NCI-H1105 treated with DMSO at 0.1 percent for 48 hours (cell line): ENCODE results near the gene ITPR1.

ENCODE experiments used
- DNase-seq: peaks from one replicate; lab custom pipeline; 2025; lab: John Stamatoyannopoulos, UW

Gene ITPR1

DNA sequence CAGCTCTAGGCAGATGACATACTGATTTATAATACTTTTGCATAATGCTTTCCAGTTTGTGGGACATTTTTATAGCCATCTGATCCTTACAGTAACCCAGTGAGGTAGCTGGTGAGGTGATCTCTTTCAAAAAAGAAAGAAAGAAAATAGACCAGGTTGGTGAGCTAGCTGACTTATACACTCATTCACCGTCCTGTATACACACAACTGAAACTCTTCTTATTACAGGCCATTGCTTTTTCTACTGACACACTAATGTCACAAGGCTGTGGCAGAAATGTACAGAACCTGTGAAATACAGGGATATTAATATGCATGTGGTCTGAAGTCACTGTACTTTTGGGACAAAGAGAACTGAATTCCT is 335.9 kb downstream of the ITPR1 start:
- DNase-seq: no peak

DNA sequence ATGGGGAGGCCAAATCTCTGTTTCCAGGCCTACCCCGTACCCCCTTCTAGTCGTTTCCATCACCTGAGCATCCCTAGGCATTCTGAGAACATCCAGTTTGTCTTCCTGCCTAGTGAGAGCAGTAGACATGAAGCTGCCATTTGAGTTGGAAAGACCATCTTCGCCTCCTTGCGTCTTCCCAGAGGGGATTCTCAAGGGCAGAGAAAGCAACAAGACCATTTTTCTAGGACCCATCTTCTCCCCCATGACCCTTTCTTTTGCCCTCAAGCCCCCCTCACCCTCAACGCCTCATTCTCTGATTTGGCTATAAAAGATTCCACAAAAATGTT is 337.4 kb downstream of the ITPR1 start:
- no peak for DNase-seq

DNA sequence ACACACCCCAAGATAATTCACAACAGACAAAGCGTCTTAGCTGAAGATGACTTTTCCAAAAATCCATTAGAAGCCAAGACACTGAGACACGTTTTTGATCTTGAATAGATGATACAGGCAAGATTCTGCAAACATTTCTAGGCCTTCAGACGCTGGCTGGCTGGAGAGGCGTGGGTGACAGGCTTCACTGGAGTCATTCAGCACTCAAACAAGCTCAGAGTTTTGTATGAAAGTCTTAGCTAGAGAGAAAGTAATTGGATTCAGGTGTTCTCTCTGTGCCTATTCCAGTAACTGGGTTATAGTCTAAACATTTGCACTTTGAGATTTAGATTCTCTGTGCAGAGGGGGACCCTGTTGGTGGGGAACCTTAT is 338.4 kb downstream of the ITPR1 start:
- DNase-seq: no peak

DNA sequence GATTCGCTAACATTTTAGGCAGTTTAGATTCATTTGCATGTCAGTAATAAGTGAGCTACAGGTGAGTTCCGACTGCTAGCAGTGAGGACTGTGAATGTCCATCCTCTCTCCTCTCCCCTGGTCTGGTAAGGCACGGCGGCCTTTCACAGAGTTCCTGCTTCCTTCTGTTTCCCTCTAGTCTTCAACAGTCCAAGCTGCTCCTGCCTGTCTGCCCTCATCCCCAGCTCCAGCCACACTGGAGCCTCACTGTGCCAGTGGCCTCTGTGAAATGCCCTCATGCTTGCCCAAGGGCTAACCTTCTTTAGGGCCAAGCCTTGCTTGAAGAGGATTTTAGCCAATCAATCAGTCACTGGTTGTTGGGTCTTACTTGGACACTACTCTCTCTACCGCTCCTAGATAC is 340.3 kb downstream of the ITPR1 start:
- DNase-seq: no peak

DNA sequence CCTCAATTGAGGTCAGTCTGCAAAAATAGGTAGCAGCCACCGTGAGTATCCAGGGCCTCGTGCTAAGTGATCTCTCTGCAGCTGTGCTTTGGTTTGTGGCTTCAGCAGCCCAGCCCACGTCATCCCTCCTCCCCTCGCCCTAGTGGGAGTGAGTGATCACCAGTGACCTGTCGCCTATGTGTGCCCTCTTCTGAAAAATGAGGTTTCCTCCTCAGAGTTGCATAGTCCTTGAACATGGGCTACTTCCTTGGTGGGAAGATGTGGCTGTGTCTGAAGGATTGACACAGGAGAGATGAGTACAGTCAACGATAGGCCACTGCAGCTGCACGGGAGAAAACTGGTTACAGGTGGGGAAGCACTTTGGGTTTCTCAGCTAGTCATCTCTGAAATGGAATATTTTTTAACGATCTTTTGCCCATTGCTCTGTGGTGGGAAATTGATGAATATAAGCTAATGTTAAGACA is 341.3 kb downstream of the ITPR1 start:
- DNase-seq: no peak

DNA sequence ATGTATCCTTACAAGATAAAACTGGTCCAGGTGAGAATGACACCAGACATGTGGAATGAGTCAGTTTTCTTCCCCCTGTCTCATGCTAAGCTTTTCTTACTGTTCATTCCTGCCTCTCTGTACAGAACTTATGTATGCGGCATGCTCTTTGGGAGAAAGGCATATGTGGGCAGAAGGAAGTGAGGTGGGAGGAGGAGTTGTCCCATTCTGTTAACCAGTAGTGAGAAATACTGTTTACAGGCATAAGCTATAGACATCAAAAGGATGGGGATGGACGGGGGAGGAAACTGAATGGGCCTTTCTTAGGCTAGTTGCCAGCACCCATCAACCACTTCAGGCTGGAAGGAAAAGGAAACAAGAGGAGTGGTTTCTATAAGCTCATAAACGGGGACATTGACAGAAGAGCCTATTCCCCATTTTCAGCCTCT is 342.5 kb downstream of the ITPR1 start:
- DNase-seq: peak; percentile 81

DNA sequence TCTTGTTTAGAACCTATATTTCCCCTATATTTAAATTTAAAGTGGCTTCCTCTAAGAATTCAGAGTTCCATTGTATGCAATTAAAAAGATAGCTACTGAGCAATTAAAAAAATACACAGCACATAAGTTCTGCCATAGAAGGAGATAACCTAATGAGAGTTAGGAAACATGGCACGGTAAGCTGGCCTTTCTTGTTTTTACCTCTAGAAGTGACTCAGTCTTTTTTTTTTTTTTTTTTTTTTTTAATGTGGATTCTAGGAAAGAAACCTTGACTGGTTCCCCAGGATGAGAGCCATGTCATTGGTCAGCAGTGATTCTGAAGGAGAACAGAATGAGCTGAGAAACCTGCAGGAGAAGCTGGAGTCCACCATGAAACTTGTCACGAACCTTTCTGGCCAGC is 343.4 kb downstream of the ITPR1 start:
- no peak for DNase-seq

DNA sequence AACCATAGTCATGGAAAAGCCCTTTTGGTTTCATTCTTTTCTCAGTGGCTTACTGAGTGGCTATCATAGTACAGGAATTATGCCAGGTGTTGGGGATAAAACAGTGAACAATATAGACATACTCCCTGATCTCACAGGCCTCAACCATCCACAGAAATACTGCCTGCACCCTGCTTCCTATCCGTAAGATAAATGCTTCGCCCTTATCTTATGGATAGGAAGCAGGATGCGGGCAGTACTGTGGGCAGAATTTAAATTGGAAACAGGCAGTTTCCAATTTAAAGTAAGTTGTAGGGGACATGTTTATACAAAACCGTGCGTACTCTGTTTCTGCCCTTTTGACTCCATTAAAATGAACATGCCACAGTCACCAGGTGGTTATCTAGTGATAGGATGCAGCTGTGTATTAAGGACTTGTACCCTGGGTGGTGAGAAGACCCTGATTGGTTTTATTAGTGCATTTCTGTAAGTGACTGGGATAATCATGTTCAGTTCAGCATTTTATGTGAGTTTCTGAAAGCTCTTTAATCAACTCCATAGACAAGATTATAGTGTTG is 344.3 kb downstream of the ITPR1 start:
- no peak for DNase-seq

DNA sequence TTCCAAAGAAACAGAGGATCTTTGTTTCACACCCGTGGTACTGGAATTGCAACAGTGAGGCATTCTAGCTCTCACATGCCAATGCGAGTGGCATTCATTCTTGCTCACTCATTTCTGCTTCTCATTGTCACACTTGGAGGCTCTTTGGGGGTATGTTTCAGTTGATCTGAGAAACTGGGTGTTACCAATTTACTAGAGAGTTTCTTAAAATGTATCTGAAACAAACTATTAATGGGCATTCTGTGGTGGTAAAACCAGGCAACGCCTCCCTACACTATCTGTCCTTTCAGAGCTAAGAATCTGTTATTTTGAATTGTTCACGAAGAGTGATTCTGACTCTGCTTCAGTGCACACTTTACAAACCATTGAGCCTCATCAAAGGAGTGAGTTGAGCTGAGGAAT is 345.5 kb downstream of the ITPR1 start:
- no peak for DNase-seq

DNA sequence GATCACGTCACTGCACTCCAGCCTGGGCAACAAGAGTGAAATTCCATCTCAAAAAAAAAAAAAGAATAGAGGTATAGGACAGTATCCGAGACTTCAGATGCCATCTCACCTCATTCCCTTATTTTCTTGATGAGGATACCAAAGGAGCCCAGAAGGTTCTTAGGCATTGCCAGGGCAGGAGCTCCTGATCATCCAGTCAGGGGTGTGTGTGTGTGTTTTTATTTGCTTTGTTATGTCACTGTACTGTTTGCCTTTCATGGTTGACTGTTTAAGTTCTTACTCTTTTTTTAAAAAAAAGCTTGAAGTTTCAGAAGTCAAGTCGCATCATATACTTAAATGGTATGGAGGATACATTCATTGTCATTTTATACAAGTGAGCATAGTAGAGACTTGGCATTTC is 346.1 kb downstream of the ITPR1 start:
- DNase-seq: no peak

DNA sequence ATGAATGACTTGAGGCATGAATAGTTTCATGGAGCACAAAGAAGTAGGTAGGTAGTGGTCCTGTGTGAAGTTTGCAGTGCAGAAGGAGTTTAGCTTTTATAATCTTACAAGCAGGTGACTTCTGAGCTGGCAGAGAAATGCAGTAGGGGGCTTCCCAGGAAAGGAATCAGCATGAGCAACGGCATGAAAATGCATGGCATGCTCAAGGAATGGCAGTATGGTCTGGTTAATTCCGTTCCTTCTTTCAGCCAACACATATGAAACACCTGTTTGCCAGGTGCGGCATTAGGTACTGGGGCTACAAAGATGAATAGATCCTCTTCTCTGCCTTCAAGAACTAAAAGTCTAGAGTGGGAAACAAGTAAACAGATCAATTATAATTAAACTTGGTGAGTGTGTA is 348.1 kb downstream of the ITPR1 start:
- peak; percentile 35 for DNase-seq

DNA sequence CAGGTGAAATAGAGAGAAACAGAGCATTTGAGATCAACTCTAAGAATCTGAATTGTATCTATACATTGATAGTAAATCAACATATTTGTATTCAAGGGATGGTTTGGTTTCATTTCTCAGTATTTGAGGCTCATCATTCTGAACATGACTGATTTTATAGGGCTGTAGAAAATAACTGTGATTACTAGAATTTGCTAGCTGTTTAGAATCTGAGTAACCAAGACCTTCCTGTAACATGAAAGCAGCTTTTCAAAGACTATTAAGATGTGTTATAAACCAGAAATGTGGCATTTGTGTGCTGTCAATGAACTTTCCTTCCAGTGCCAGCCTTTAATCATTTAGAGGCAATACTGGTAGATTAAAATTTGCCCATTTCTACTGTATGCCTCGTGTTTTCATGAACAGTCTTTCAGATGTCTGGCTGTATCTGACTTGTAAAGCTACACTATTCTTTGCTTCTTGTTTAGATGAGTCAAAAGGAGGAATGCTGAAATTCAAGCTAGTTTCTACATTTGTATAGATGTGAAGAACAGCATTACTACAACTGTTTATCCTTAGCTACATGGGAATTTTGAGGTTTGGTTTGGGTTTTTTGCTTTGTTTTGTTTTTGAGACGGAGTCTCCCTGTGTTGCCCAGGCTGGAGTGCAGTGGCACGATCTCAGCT is 348.8 kb downstream of the ITPR1 start:
- no peak for DNase-seq

DNA sequence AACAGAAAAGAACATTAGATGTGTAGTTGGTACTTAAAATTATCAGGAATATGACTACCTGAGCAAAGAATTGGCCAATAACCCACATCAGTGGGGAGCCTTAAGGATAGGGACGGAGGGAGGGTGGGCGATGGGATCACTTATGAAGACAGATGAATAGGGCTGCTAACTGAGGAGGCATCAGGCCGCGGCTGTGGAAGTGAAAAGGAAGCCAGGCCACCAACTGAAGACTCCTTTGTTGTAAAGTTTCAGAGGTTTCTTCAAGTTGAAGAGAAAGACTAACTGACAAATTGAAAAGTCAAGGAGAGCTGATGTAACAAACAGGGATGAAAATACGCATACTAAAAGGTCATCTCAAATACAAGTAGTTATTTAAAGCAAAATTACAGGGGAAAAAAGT is 350.5 kb downstream of the ITPR1 start:
- DNase-seq: no peak

DNA sequence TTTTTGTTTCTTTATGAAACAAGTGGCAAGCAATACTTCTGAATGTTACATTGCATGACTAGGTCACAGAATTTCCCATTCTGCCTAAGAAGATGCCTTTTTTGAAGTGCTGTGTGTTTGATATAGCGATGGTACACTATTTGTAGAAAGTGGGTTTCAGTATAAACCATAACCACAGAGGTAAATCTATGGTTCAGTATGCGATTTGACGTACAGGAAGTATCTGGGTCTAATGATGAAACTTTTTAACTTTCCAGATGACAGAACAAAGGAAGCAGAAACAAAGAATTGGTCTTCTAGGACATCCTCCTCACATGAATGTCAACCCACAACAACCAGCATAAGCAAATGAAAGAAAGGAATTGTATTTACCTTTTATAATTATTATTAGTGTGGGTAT is 352.7 kb downstream of the ITPR1 start:
- no peak for DNase-seq

DNA sequence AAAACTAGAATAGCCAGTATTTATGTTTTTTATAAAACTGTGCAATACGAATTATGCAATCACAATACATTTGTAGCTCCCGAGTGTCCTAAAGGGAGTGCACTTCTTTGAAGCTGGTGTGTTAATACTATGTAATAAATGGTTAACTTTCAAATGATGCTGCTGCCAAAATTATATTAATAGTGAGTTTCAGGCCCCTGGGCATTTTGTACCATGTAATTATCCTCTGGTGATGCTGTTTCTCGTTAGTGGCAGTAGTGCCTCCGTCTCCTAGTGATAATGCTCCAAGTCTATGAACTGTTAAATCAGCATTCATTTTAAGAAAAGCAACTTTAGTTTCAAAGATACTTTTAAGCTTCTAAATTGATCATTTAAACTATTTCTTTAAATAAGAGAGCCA is 353.4 kb downstream of the ITPR1 start:
- DNase-seq: peak; percentile 21

DNA sequence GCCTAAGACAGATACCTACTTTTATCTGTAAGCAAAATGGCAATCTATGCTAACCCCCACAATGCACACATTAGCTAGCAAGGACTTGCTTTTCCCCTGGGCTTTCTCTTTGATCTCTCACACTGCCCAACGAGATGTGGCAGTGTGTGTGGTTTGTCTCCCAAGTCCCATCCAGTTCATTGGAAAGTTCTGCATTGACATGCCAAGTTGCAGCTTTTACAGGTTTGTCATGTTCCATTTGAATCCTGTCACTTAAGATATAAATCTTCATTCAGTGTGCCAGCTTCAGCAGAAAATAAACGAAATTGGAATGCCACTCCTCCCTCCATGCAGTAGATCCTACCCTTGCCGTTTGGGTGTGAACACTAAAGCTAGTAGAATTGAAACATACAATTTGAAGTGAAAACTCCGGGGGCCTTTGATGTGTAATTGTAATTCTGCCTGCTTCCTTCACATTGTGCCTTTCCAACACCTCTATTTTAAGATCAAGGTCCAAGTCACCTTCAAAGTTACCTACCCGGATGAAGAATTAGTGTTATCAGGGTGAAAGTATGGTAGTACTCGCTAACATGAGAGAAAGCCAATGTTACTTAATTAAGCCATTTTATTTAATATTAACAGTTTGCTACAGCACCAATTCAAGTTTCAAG is 355.2 kb downstream of the ITPR1 start:
- DNase-seq: no peak

DNA sequence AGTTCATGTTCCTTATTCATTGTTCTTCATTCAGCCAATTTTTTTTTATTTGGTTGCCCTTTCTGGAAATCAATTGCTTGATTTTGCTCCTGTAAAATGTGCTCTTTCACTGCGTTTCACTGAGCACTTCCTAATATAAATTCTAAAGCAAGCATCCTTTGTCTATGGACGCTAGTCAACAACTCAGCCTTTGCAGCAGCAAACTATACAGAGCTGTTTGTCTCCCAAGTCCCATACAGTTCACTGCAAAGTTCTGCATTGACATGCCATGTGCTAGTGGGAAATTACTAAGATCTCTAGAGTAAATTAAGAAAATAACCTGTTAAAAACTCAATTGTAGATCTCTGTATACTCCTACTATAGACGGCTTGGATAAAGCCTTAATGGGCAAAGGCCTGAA is 356.0 kb downstream of the ITPR1 start:
- DNase-seq: no peak

DNA sequence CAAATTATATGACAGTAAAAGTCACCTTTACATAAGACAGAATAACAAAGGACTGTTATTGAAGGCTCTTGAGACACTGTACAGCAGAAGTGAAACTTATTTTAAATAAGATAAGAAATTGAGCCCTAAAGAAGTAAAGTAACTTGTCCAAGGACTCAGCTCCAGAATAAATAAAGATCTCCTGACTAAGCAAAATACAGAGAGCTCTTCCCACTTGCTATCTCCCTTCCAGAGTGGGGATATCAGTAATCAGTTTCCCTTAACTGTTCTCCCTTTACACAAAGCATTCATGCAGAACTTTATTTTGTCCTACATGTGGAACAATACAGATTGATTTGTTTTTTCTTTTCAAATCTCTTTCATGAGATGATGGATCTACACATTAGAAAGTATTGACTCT is 356.6 kb downstream of the ITPR1 start:
- DNase-seq: no peak

DNA sequence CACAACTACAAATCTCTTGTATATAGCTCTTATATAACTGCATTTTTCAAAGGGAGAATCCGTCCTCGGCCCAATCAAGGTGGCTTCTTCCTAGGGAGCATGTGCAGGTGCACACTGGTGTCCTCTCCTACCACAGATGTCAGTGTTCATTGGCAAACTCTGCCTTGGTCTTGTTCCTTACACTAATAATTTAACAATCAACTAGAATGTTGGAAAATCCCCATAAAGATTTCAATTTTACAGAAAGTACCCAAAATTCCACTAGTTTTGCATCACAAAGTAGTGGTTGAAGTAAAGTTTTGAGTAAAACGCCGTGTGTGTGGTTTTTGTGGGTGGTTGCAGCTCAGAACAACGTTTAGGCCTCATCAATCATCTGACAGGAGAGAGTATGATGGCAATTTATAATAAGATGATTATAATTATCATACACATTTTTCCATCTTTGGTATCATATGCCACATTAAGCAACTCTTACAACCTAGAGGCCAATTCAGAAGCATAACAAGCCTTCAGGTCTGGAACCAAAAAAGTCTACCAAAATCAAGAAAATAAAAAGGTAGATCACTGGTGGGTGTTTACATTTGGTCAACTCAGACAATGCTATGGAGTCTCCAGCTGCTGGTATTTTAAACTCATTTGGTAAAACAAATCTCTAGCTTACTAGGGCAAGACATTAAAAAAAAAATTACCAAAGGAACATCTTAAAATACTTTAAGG is 357.2 kb downstream of the ITPR1 start:
- DNase-seq: no peak

DNA sequence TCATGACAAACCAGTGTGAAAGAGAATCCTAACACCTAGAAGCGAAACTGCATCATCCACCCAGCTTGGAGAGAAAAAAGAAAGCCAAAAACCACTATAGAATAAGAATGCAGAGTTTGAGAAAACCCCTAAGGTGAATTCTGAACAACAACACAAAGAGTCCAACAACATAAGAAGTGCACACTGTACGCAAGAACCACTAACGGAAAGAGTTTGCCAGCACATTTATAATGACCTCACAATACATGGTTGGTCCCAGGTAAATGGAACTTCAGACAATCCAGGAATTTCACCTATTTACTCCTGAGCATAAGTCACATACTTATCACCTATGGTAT is 357.7 kb downstream of the ITPR1 start:
- no peak for DNase-seq

DNA sequence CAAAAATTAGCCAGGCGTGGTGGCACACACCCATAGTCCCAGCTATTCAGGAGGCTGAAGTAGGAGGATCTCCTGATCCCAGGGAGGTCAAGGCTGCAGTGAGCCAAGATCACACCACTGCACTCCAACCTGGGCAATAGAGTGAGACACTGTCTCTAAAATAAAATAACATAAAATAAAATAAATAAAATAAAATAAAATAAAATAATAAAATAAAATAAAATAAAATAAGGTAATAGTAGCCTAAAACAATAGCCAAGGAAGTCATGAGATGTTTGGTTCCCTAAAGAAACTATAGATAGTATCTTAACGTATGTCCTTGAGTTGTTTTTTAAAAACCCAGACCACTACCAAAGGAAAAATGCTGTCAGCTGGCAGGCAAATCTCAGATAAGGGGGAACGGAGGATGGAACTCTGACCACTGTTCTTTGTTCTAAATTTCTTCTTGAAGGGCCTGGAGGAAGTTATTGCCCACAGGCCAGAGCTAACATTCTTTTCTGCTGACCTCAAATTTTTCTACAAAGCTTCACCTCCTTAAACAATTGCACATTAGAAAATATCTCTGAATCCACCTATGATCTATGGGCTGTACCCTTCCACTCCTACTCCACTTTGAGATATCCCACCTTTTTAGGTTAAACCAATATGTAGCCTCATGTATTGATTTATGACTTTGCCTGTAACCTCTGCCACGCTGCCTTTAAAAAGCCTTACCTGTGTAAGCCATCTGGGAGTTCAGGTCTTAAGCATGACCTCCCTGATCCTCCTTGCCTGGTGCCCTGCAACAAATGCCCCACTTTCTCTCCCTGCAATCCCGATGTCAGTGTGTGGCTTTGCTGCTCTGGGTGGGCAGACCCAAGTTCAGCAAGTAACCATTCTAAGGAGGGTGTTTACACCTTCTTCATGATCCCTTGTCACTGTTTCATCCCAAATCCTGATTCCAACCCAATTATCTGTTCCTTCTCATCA is 359.9 kb downstream of the ITPR1 start:
- DNase-seq: no peak

DNA sequence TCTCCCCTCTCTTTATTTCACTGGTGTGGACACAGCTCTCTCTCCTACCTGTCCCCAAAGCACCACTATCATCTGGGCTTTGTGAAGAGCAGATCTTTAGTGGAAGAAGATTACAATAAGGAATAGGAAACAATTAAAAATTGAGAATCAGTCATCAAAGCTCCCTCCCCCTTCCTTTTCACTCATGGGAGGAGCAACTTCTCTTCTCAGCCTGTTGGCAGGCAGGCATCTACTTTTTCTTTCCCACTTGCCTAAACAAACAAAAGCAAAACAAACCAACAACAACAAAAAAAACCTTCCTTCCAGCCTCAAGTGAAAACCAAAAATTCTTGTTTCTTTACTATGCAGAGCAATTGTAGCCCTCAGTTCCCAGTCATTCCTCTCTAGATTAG is 360.6 kb downstream of the ITPR1 start:
- no peak for DNase-seq
